ENCODE results near the gene CYSRT1. TPM values are rescaled to one million over a fixed set of nuclear protein-coding genes. Genes with fewer than 3 reads are reported as not detected.
A peak's percentile ranks its signal among the peaks of the same experiment; 100 is the strongest.

CYSRT1 gene
- total and polyA plus RNA-seq, 2 experiments from 2014 or later: 0.43 to 0.75 TPM

DNA sequence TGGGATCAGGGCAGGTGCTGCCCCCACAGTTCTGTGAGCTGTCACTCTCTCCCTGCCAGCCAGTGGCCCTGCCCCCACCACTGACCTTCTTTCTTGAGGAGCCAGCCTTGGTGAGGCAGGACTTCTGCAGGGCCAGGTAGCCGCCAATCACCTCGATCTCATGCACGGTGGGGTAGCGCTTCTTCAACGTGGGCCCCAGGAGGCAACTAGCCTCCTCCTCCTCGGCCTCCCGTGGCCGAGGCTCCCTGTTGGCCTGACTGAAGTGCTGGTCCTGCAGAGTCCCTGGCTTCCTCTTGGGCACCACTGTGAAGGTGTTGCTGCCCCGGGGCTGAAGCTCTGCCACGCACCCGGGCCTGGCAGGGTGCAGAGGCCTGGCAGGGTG, 26.1 kb upstream of the CYSRT1 start:
- H3K4me3 ChIP-seq: peak overlapping the region; percentile 66
- peak overlapping the region; percentile 79 for H3K4me2 ChIP-seq (ENCODE audit: unreplicated experiment)
- no peaks in the 10 kb centered on the region for H3K9me3 ChIP-seq (ENCODE audit: low read depth)
- H3F3A ChIP-seq (ENCODE audit: insufficient read depth): no peaks in the 10 kb centered on the region
- no peaks in the 10 kb centered on the region for H3K9me2 ChIP-seq (ENCODE audit: insufficient read depth)
- no peak for TF ChIP-seq EZH2 (IDR thresholded peaks at IDR 0.05; ENCODE audit: insufficient read depth, poor library complexity, severe bottlenecking)
- no peak for TF ChIP-seq EZH2phosphoT487 (IDR thresholded peaks at IDR 0.05; ENCODE audit: insufficient read depth, low read depth)
- no peak for DNase-seq
- peaks cover 84% of the 10 kb centered on the region for H3K79me2 ChIP-seq (ENCODE audit: insufficient read depth)
- peaks cover 13% of the 10 kb centered on the region for H3K4me1 ChIP-seq (ENCODE audit: insufficient read depth)
- no peak overlapping the region for H2AFZ ChIP-seq
- no peaks in the 10 kb centered on the region for H3K36me3 ChIP-seq (ENCODE audit: low read depth)
- no peaks in the 10 kb centered on the region for H3K27me3 ChIP-seq (replicated peaks; ENCODE audit: insufficient read depth)
- peak overlapping the region; percentile 61; the same call in 1 of the 2 replicates for H3K9ac ChIP-seq
- in situ Hi-C loops (cut with MboI): no loop called here
- H3K27ac ChIP-seq: no peak overlapping the region
- 89 to 91% methylated on average over 9 to 11 of the region's 11 CpGs for WGBS, 2 experiments (ENCODE audit: low coverage in 1 of 2, low lambda C conversion rate in 2 of 2, missing lambda C conversion rate in 2 of 2)
- H4K20me1 ChIP-seq (ENCODE audit: insufficient read depth): no peaks in the 10 kb centered on the region

DNA sequence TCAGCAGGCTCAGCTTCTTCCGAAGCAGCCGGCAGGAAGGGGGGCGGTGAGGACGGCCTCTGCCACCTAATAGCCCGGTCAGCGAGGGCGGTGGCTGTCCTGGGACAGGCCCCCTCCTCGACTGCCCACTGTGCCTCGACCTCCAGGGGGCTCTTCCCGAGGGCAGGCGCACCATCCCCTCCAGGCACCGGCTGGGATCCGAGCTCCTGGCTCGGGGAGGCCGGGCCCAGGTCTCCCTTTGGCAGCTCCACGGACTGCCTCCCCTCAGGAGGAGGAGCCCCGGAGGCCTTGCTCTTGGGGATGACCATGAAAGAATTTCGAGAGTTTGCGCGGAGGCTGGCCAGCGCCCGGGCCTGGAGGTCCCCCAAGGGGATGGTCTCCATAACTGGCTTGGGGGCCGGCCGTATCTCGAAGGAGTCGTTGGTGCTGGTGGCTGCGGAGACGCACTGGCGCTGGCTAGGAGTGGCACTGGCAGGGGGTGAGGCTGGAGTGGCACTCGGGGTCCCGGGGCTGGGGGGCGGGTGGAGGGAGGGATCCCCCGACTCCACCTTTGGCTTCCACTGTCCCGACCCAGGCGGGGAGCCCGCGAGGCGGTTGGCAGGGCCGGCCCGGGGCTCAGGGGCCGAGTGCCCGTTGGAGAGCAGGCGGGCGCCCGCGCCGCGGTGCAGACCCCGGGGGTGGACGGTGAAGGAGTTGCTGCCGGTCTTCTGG, 25.4 kb upstream of the CYSRT1 start:
- Histone ChIP-seq H3K27me3 (replicated peaks; ENCODE audit: insufficient read depth) (no peaks in the 10 kb centered on the region), H3K9me3 (ENCODE audit: low read depth) (no peaks in the 10 kb centered on the region), H3K4me2 (ENCODE audit: unreplicated experiment) (peak overlapping the region; percentile 79), H3K9me2 (ENCODE audit: insufficient read depth) (no peaks in the 10 kb centered on the region), H2AFZ (no peak overlapping the region), H3F3A (ENCODE audit: insufficient read depth) (no peaks in the 10 kb centered on the region; the same call in 1 of the 2 replicates), H3K9ac (peak overlapping the region; percentile 61), H3K36me3 (ENCODE audit: low read depth) (no peaks in the 10 kb centered on the region), H3K4me3 (peak overlapping the region; percentile 66), H3K27ac (no peak overlapping the region), H3K4me1 (ENCODE audit: insufficient read depth) (peaks cover 20% of the 10 kb centered on the region), H4K20me1 (ENCODE audit: insufficient read depth) (no peaks in the 10 kb centered on the region), H3K79me2 (ENCODE audit: insufficient read depth) (peaks cover 84% of the 10 kb centered on the region)
- DNase-seq: peak; percentile 28
- TF ChIP-seq EZH2phosphoT487 (IDR thresholded peaks at IDR 0.05; ENCODE audit: insufficient read depth, low read depth) (no peak), EZH2 (IDR thresholded peaks at IDR 0.05; ENCODE audit: insufficient read depth, poor library complexity, severe bottlenecking) (no peak)
- in situ Hi-C loops (cut with MboI): no loop called here
- 14 to 31% methylated on average over 38 to 39 of the region's 51 CpGs for WGBS, 2 experiments (ENCODE audit: low coverage in 1 of 2, low lambda C conversion rate in 2 of 2, missing lambda C conversion rate in 2 of 2)

DNA sequence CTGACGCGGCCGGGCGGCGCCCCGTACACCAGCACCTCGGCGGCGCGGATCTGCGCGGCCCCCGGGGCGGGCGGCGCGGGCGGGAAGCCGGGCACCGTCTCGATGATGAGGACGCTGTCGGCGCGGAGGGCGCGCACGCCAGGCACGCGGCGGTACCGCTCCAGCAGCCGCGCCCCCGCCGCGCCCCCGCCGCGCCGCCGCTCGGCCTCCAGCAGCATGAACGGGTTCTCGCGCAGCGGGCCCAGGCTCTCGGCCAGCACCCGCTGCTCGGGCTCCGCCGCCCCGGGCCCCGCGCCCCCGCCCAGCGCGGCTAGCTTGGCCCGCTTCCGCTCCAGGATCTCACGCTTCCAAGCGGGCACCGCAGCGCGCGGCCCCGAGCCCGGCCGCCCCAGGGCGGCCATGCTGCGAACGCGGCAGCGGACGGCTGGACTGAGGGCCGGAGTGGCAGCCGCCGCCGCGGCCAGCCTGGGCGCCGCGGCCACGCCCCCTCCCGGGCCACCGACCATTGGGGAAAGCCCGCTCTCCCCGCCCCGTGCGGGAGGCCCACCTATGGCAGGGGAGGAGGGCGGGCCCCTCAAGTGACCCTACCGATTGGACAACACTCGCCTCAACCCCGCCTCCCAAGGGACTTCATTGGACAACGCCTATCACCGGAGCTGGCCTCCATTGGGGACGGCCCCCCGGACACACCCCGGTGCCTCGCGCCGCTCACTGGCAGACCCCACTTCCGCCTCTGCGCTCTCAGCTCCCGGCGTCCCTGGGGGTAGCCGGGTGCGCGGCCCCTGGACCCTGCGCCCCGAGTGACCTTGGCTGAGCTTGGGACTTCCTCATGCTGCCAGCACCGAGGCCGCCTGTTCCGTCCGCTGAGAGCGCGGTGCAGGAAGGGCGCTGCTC, 24.4 kb upstream of the CYSRT1 start, which contains the start of gene TPRN:
Gene TPRN, minus strand, starts transcription at position 431 of the 894 bp plus-strand sequence. Its CDS starts 30 bp downstream, at position 401.
- Histone ChIP-seq H3K4me1 (ENCODE audit: insufficient read depth) (peaks cover 20% of the 10 kb centered on the region), H3F3A (ENCODE audit: insufficient read depth) (no peaks in the 10 kb centered on the region; the same call in 1 of the 2 replicates), H3K79me2 (ENCODE audit: insufficient read depth) (peaks cover 83% of the 10 kb centered on the region), H3K9ac (peak within 1 kb of the TSS; percentile 73), H3K27ac (peak within 1 kb of the TSS; percentile 43; the same call in 1 of the 2 replicates), H3K27me3 (replicated peaks; ENCODE audit: insufficient read depth) (no peaks in the 10 kb centered on the region), H4K20me1 (ENCODE audit: insufficient read depth) (no peaks in the 10 kb centered on the region), H3K9me2 (ENCODE audit: insufficient read depth) (no peaks in the 10 kb centered on the region), H2AFZ (peak within 1 kb of the TSS; percentile 74), H3K9me3 (ENCODE audit: low read depth) (no peaks in the 10 kb centered on the region), H3K36me3 (ENCODE audit: low read depth) (no peaks in the 10 kb centered on the region), H3K4me3 (peak within 1 kb of the TSS; percentile 90), H3K4me2 (ENCODE audit: unreplicated experiment) (peak within 1 kb of the TSS; percentile 92)
- TF ChIP-seq EZH2 (IDR thresholded peaks at IDR 0.05; ENCODE audit: insufficient read depth, poor library complexity, severe bottlenecking): no peak
- no peak for TF ChIP-seq EZH2phosphoT487 (IDR thresholded peaks at IDR 0.05; ENCODE audit: insufficient read depth, low read depth)
- WGBS, 2 experiments (ENCODE audit: low coverage in 1 of 2, low lambda C conversion rate in 2 of 2, missing lambda C conversion rate in 2 of 2): 2% methylated on average over 39 to 70 of the region's 118 CpGs
- peak; percentile 100 for DNase-seq
- in situ Hi-C loops (cut with MboI): no loop called here

DNA sequence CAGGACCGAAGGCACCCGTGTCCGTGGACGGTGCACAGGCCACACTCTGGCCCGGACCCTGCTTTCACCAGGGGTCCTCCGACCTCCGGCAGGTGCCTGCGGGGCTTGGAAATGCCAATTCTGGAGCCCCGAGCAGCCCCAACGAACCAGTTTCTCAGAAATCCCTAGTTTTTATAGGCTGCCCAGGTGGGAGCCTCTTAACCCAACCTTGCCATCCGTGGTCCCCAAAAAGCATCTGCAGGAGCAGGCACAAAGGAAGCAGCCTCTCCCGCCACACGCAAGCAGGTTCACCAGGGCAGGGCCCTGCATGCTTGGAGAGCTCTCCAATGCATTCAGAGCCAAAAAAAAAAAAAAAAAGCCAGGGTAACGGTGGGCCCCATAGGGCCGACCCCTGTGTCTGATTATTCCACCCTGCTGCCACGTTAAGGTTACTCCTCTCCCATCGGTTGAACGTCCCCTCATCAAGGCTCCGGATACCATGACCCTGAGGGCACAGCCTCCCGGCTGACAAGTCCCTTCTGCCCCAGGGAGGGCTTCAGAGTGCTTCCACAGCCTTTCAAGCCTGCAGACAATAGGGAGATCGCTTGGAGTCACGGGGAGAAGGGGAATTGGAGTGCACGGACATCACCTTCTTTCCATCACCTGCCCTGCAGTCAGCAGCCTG, 23.6 kb upstream of the CYSRT1 start:
- Histone ChIP-seq H3F3A (ENCODE audit: insufficient read depth) (no peaks in the 10 kb centered on the region; the same call in 1 of the 2 replicates), H3K4me2 (ENCODE audit: unreplicated experiment) (peak overlapping the region; percentile 92), H3K79me2 (ENCODE audit: insufficient read depth) (peaks cover 86% of the 10 kb centered on the region), H3K27ac (0 out of 2 replicates have a peak overlapping the region, but pooled peaks have one; percentile 10), H3K27me3 (replicated peaks; ENCODE audit: insufficient read depth) (no peaks in the 10 kb centered on the region), H2AFZ (peak overlapping the region; percentile 74), H3K4me3 (peak overlapping the region; percentile 90), H3K36me3 (ENCODE audit: low read depth) (no peaks in the 10 kb centered on the region), H3K9ac (peak overlapping the region; percentile 73), H3K9me3 (ENCODE audit: low read depth) (no peaks in the 10 kb centered on the region), H4K20me1 (ENCODE audit: insufficient read depth) (no peaks in the 10 kb centered on the region), H3K9me2 (ENCODE audit: insufficient read depth) (no peaks in the 10 kb centered on the region), H3K4me1 (ENCODE audit: insufficient read depth) (peaks cover 22% of the 10 kb centered on the region)
- peak; percentile 27 for DNase-seq
- in situ Hi-C loops (cut with MboI): no loop called here
- TF ChIP-seq EZH2 (IDR thresholded peaks at IDR 0.05; ENCODE audit: insufficient read depth, poor library complexity, severe bottlenecking) (no peak), EZH2phosphoT487 (IDR thresholded peaks at IDR 0.05; ENCODE audit: insufficient read depth, low read depth) (no peak)
- WGBS, 2 experiments (ENCODE audit: low coverage in 1 of 2, low lambda C conversion rate in 2 of 2, missing lambda C conversion rate in 2 of 2): 11 to 16% methylated on average over 23 of the region's 23 CpGs

All from GM23248 (cell line).